GM18505 (cell line): Measurements from ENCODE around the gene TRAK1.

ENCODE experiments used
- ATAC-seq: cut with Tn5 transposase; IDR thresholded peaks from one replicate; pipeline ENCODE4 v1.9.1; 2021; ENCODE audit not compliant: unreplicated experiment
- POLR2A ChIP-seq: IDR thresholded peaks from 4 replicates; pipeline ENCODE4 v1.6.1; 2011; ENCODE audit warnings: borderline replicate concordance; ENCODE audit not compliant: insufficient read depth, insufficient read length; ENCODE audit errors: extremely low read depth

The TRAK1 gene

GRCh38 chr3:42119561-42120355, 28.6 kb downstream of the TRAK1 start:
- TF ChIP-seq POLR2A: no peak
- no peak for ATAC-seq

- no peak for TF ChIP-seq POLR2A
- no peak for ATAC-seq
Observed at GRCh38 chr3:42120866-42121265, 29.7 kb downstream of the TRAK1 start.

GRCh38 chr3:42122261-42123011, 31.3 kb downstream of the TRAK1 start:
- ATAC-seq: no peak
- no peak for TF ChIP-seq POLR2A

- no peak for TF ChIP-seq POLR2A
- peak; percentile 43 for ATAC-seq
Observed at GRCh38 chr3:42123012-42123581, 31.9 kb downstream of the TRAK1 start.

GRCh38 chr3:42123824-42124658, 32.9 kb downstream of the TRAK1 start:
- ATAC-seq: no peak
- TF ChIP-seq POLR2A: no peak

- ATAC-seq: peak; percentile 39
Observed at GRCh38 chr3:42127226-42127625, 36.1 kb downstream of the TRAK1 start.

GRCh38 chr3:42128526-42128925, 37.4 kb downstream of the TRAK1 start:
- no peak for ATAC-seq
- no peak for TF ChIP-seq POLR2A

More at GRCh38 chr3:42127226-42127625, 36.1 kb downstream of the TRAK1 start:
- no peak for TF ChIP-seq POLR2A

- no peak for TF ChIP-seq POLR2A
- ATAC-seq: peak; percentile 57
Observed at GRCh38 chr3:42129014-42129953, 38.1 kb downstream of the TRAK1 start.

- no peak for TF ChIP-seq POLR2A
- ATAC-seq: no peak
Observed at GRCh38 chr3:42130007-42130328, 38.8 kb downstream of the TRAK1 start.

- no peak for ATAC-seq
- no peak for TF ChIP-seq POLR2A
Observed at GRCh38 chr3:42130329-42131070, 39.3 kb downstream of the TRAK1 start.

- ATAC-seq: no peak
- TF ChIP-seq POLR2A: no peak
Observed at GRCh38 chr3:42133500-42134298, 42.5 kb downstream of the TRAK1 start.

- TF ChIP-seq POLR2A: no peak
Observed at GRCh38 chr3:42134867-42135464, 43.8 kb downstream of the TRAK1 start.

More at GRCh38 chr3:42134867-42135464, 43.8 kb downstream of the TRAK1 start:
- no peak for ATAC-seq
